Urinary bladder (tissue), 4 donors: Measurements from ENCODE around the gene LTB4R2. TPM values are rescaled to one million over a fixed set of nuclear protein-coding genes. Genes with fewer than 3 reads are reported as not detected.
A peak's percentile ranks its signal among the peaks of the same experiment; 100 is the strongest.

Source experiments
- DNase-seq: peaks from one replicate; pipeline ENCODE4 v3.0.0-alpha.2; 2015; ENCODE audit errors: extremely low spot score
- H3K27ac ChIP-seq: one replicate; pipeline ENCODE4 v1.5.1; 2013; ENCODE audit warnings: low read depth, mild to moderate bottlenecking, moderate library complexity
- H3K36me3 ChIP-seq: one replicate; pipeline ENCODE4 v1.6.1; 2013; ENCODE audit warnings: mild to moderate bottlenecking, moderate library complexity; ENCODE audit not compliant: insufficient read depth
- H3K4me1 ChIP-seq: one replicate; pipeline ENCODE4 v1.6.1; 2013; ENCODE audit warnings: mild to moderate bottlenecking, moderate library complexity; ENCODE audit not compliant: insufficient read depth
- H3K4me3 ChIP-seq: one replicate; pipeline ENCODE4 v1.5.1; 2013; ENCODE audit warnings: low read depth, low read length
- WGBS: extraction: QIAGEN DNeasy Blood & Tissue Kit; methylation state at CpG from one replicate; pipeline ENCODE4 v1.1.7; 2013; 5-methylcytosine and 5-hydroxymethylcytosine counted together
- polyA plus RNA-seq: library from polyadenylated mRNA; stranded (reverse); fragments of 200-250 nt; gene quantifications from one replicate; pipeline ENCODE4 v1.2.3, GENCODE V29; 2013
- total RNA-seq: library from RNA; depleted of rRNA; stranded (reverse); fragments of >200 nt; gene quantifications from one replicate; pipeline ENCODE4 v1.2.3, GENCODE V29; 2014
- donor health status: healthy with polysubstance abuse.
- donor health status: healthy.

The LTB4R2 gene
- total and polyA plus RNA-seq, 2 donors = 2.8 to 4.0 TPM

- no peaks in the 10 kb centered on the region for H3K4me1 ChIP-seq
- DNase-seq = no peak
- no peaks in the 10 kb centered on the region for H3K36me3 ChIP-seq
- peak overlapping the region; percentile 96 for H3K4me3 ChIP-seq
- WGBS = 53% methylated on average over 7 of the region's 7 CpGs
- no peak overlapping the region for H3K27ac ChIP-seq
Measured at GRCh38 chr14:24298892-24299254, 11.1 kb upstream of the LTB4R2 start.

- H3K36me3 ChIP-seq = peaks cover 2% of the 10 kb centered on the region
- under 1% methylated on average over 75 of the region's 75 CpGs for WGBS
- H3K4me1 ChIP-seq = no peaks in the 10 kb centered on the region
- peak; percentile 80 for DNase-seq
- H3K27ac ChIP-seq = peak within 1 kb of the TSS; percentile 62
- H3K4me3 ChIP-seq = peak within 1 kb of the TSS; percentile 96
Measured at GRCh38 chr14:24299255-24300191, 10.4 kb upstream of the LTB4R2 start, which contains the start of the genes DHRS1 and NOP9. DHRS1 (minus strand) TSS chr14:24299780; CDS start chr14:24299106, 674 bp downstream. NOP9 (plus strand) TSS chr14:24299850; CDS start chr14:24299955, 105 bp downstream.

- Histone ChIP-seq H3K27ac (no peak overlapping the region), H3K4me1 (no peaks in the 10 kb centered on the region), H3K36me3 (peaks cover 2% of the 10 kb centered on the region), H3K4me3 (peak overlapping the region; percentile 96)
- no peak for DNase-seq
- 32% methylated on average over 16 of the region's 16 CpGs for WGBS
Measured at GRCh38 chr14:24300326-24300980, 9.5 kb upstream of the LTB4R2 start.

GRCh38 chr14:24304019-24304387 is 5.9 kb upstream of the LTB4R2 start:
- DNase-seq = no peak
- 97% methylated on average over 11 of the region's 11 CpGs for WGBS
- Histone ChIP-seq H3K4me3 (no peak overlapping the region), H3K36me3 (peaks cover 2% of the 10 kb centered on the region), H3K27ac (no peak overlapping the region), H3K4me1 (no peaks in the 10 kb centered on the region)

GRCh38 chr14:24307156-24307574 is 2.8 kb upstream of the LTB4R2 start:
- H3K36me3 ChIP-seq = peaks cover 2% of the 10 kb centered on the region
- H3K4me3 ChIP-seq = no peak overlapping the region
- no peak overlapping the region for H3K27ac ChIP-seq
- H3K4me1 ChIP-seq = no peaks in the 10 kb centered on the region
- DNase-seq = no peak
- 81% methylated on average over 11 of the region's 11 CpGs for WGBS

- H3K4me1 ChIP-seq = no peaks in the 10 kb centered on the region
- DNase-seq = no peak
- peaks cover 2% of the 10 kb centered on the region for H3K36me3 ChIP-seq
- H3K27ac ChIP-seq = no peak within 1 kb of the TSS
- no peak within 1 kb of the TSS for H3K4me3 ChIP-seq
- 62% methylated on average over 6 of the region's 6 CpGs for WGBS
Measured at GRCh38 chr14:24307575-24308341, 2.2 kb upstream of the LTB4R2 start, which contains the start of gene CIDEB. CIDEB (minus strand) TSS chr14:24307977; CDS start chr14:24307858, 119 bp downstream.

GRCh38 chr14:24308342-24309124 is 1.4 kb upstream of the LTB4R2 start:
- Histone ChIP-seq H3K27ac (no peak overlapping the region), H3K36me3 (peaks cover 2% of the 10 kb centered on the region), H3K4me1 (no peaks in the 10 kb centered on the region), H3K4me3 (no peak overlapping the region)
- DNase-seq = no peak
- 91% methylated on average over 7 of the region's 7 CpGs for WGBS

- H3K4me1 ChIP-seq = no peaks in the 10 kb centered on the region
- H3K36me3 ChIP-seq = no peaks in the 10 kb centered on the region
- H3K4me3 ChIP-seq = peak overlapping the region; percentile 51
- WGBS = 36% methylated on average over 5 of the region's 5 CpGs
- no peak for DNase-seq
- no peak overlapping the region for H3K27ac ChIP-seq
Measured at GRCh38 chr14:24310265-24310645, 315 bp downstream of the LTB4R2 start.

GRCh38 chr14:24310646-24311604 is 985 bp downstream of the LTB4R2 start, which contains the start of gene LTB4R:
LTB4R (plus strand) TSS chr14:24311502; CDS start chr14:24315652, 4,150 bp downstream.
- H3K27ac ChIP-seq = peak within 1 kb of the TSS; percentile 66
- H3K4me1 ChIP-seq = no peaks in the 10 kb centered on the region
- DNase-seq = no peak
- no peaks in the 10 kb centered on the region for H3K36me3 ChIP-seq
- peak within 1 kb of the TSS; percentile 51 for H3K4me3 ChIP-seq
- 9% methylated on average over 99 of the region's 99 CpGs for WGBS

GRCh38 chr14:24311837-24312615 is 2.1 kb downstream of the LTB4R2 start:
- DNase-seq = no peak
- Histone ChIP-seq H3K36me3 (no peaks in the 10 kb centered on the region), H3K4me1 (no peaks in the 10 kb centered on the region), H3K27ac (no peak overlapping the region), H3K4me3 (no peak overlapping the region)
- WGBS = 94% methylated on average over 1 of the region's 1 CpG

- Histone ChIP-seq H3K4me1 (no peaks in the 10 kb centered on the region), H3K36me3 (no peaks in the 10 kb centered on the region), H3K4me3 (no peak overlapping the region), H3K27ac (no peak overlapping the region)
- no peak for DNase-seq
- 70% methylated on average over 9 of the region's 9 CpGs for WGBS
Measured at GRCh38 chr14:24312736-24313507, 3.0 kb downstream of the LTB4R2 start.
